Activated CD8-positive, alpha-beta memory T cell treated with anti-CD3 and anti-CD28 coated beads, Interleukin-2, amount 50 U/mL, for 48 hours (primary cell): ENCODE results near the gene MX2.
A peak's percentile ranks its signal among the peaks of the same experiment; 100 is the strongest.

Experiments
- DNase-seq: peaks from one replicate; pipeline ENCODE4 v3.0.0-alpha.2; 2020

Gene MX2

GRCh38 chr21:41387824-41388223, 26.0 kb downstream of the MX2 start:
- DNase-seq = no peak

GRCh38 chr21:41388259-41388658, 26.4 kb downstream of the MX2 start:
- no peak for DNase-seq

DNA sequence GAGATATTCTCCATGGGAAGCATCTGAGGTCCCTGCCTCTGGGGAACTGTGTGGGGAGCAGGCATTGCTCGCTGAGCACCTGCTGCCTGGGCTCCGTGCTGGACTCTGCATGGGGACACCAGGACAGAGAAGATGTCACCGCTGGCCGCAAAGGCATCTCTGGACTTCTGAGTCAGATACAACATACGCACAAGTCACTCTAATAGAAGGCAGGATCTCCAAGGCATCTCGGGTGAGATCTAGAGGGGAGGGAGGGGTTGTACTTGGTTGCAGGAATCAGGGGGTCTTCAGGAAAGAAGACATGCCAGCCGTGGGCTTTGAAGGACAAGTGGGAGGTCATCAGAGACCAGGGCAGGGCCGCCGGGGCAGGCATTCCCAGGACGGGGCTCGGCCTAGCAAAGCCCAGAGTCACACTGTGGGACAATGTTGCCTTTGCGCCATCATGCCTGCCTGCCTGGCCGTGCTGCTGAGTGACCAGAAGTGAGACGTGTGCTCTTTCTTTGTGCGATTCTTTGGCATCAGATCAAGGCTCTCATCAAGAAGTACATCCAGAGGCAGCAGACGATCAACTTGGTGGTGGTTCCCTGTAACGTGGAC, 28.3 kb downstream of the MX2 start:
- no peak for DNase-seq

GRCh38 chr21:41393876-41394465, 32.1 kb downstream of the MX2 start:
- no peak for DNase-seq

- DNase-seq = no peak
Observed at GRCh38 chr21:41396558-41397075, 34.8 kb downstream of the MX2 start.

DNA sequence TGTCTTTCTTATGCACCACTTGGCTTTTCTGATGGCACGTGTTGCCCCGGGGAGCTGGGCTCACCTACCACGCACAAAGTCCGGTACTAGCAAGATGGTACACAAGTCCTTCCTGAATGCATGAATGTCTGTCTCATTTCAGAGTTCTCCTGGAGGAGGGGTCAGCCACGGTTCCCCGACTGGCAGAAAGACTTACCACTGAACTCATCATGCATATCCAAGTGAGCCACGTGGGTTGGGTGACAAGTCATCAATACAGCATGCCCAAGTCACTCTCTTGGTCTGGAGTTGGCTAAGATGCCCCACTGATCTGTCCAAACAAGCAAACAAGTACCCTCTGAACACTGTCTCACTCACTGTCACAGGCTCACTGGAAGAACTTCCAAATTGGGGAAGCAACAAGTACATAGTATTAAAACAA, 35.7 kb downstream of the MX2 start:
- DNase-seq = no peak

DNA sequence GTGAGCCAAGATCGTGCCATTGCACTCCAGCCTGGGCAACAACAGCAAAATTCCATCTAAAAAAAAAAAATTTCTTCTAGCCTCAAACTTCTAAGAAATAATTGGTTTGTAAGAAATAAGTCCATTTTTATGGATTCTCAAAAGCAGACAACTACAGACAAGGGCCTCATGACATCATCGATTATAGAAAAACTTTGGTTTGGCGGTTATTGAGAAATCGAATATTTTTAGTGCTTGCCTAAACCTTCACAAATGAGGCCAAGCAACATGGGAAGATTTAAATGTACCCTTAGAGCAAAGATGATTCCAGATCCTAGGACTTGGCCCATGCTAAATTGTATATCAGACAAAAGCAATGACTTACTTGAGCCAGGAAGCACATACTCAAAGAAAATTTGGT, 36.4 kb downstream of the MX2 start:
- no peak for DNase-seq

DNA sequence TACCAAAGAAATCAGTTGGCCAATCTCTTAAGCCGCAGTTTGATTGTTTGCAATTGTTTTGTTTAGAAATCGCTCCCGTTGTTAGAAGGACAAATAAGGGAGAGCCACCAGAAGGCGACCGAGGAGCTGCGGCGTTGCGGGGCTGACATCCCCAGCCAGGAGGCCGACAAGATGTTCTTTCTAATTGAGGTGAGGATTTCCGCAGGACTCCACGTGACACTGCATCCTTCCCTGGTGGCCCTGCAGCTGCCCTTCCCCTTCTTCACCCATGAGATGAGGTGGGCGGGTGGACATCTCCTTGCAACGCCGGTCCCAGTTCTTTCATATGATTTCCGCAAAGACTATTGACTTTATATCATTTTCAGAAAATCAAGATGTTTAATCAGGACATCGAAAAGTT, 37.0 kb downstream of the MX2 start:
- DNase-seq = no peak

- no peak for DNase-seq
Observed at GRCh38 chr21:41399246-41399800, 37.5 kb downstream of the MX2 start.

DNA sequence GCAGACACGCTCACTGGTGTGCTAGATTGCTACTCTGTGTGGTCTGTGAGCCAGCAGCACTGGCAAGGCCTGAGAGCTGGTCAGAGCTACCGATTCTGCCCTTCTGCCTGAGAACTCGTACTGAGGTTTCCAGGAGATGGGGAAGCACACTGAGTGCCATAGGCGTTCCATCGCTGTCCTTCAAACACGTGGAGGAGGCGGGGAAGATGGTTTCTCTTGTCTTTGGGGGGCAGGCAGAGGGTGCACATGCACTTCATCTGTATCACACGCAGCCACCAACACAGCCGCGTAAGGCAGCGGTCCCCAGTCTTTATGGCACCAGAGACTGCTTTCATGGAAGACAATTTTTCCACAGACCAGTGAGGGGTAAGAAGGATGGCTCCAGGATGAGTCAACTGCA, 40.4 kb downstream of the MX2 start:
- no peak for DNase-seq

GRCh38 chr21:41402796-41403195, 41.0 kb downstream of the MX2 start:
- no peak for DNase-seq

DNA sequence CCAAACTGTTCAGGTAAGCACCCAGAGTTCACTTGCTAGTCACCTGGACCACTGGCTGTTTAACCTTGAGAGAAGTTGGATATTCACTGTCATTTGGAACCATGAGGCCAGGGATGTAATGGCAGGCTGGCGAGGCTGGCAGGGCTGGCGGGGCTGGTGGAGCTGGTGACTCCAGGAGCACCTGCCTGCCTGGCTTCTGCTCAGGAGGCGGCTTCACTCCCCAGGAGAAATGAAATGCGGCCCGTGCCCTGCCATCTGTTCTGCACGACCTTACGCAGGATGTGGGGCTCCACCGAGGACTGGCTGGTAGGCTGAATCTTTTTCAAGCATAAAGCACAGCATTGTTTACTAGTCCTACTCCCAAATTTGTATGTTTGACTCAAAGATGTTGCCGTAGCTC, 41.5 kb downstream of the MX2 start:
- no peak for DNase-seq

- no peak for DNase-seq
Observed at GRCh38 chr21:41403966-41404365, 42.1 kb downstream of the MX2 start.

DNA sequence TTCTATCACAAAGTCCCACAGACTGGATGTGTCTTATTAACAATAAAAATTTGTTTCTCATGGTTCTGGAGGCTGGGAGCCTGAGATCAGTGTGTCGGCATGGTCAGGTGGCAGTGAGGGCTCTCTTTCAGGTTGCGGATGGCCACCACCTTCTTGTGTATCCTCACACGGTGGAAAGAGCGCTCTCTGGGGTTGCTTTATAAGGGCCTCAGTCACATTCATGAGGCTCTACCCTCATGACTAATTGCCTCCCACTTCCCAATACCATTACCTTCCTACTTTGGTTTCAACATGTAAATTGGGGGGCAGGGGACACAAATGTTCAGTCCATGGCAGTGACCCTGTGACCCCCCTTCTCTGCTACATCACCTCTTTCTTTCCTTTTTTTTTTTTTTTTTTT, 43.5 kb downstream of the MX2 start:
- no peak for DNase-seq

- no peak for DNase-seq
Observed at GRCh38 chr21:41406340-41406739, 44.5 kb downstream of the MX2 start.

GRCh38 chr21:41407541-41408460, 46.0 kb downstream of the MX2 start:
- no peak for DNase-seq

- DNase-seq = no peak
Observed at GRCh38 chr21:41410361-41410760, 48.5 kb downstream of the MX2 start.

GRCh38 chr21:41410767-41411448, 49.1 kb downstream of the MX2 start:
- DNase-seq = no peak

- DNase-seq = no peak
Observed at GRCh38 chr21:41411449-41412089, 49.7 kb downstream of the MX2 start.

DNA sequence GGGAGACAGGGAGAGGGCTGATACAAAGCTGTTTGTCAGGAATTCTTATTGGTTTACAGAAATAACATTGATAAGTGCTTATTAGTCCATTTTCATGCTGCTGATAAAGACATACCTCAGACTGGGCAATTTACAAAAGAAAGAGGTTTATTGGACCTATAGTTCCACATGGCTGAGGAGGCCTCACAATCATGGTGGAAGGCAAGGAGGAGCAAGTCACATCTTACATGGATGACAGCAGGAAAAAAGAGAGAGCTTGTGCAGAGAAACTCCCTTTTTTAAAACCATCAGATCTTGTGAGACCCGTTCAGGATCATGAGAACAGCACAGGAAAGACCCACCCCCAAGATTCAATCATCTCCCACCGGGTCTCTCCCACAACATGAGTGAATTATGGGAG, 55.7 kb downstream of the MX2 start:
- DNase-seq = peak; percentile 8

DNA sequence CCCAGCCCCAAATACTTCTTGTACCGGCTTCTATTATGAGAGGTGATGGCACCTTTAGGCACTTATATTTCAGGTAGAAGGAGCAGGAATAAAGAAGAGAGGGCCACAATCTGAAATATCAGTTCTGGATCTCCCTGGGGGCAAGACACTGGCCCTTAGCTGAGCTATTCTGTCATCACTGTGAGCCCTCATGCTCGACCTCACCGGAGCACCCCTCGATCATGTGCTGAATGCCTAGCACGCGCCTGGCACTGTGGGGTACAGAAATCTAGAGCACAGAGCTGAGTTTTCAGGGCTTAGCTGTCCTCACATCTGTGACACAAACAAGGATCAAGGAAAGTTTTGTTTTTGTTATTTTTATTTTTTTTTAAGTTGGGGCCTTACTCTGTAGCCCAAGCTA, 56.6 kb downstream of the MX2 start:
- peak; percentile 6 for DNase-seq

DNA sequence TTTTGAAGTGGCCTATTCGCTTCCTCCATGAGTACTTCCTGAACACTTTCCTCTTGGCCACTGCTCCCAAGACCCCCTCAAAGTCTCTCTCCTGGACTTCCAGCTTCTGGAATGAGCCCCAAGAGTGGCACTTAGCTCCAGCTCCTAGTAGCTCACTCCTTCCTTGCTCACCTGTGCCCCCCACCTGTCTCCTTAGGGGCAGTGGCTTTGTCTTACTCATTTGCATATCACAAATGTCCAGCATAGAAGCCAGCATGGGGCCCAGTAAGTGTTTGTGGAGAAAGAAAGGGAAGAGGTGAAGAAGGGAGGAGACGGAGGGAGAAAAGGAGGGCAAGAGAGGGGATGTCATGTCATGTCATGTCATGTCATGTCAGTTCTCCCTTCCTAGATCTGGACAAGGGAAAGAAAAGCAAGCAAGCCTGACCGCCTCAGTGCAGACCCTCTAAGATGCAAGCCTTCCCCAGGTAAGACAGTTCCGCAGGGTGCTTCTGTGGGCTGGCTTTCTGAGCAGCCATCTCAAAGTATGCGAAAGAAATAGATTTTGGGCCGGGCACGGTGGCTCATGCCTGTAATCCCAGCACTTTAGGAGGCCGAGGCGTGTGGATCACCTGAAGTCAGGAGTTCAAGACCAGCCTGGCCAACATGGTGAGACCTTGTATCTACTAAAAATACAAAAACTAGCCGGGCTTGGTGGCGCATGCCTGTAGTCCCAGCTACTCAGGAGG, 57.3 kb downstream of the MX2 start:
- peak; percentile 28 for DNase-seq
